Measurements from ENCODE around the gene TRPM3. TPM values are rescaled to one million over a fixed set of nuclear protein-coding genes. Genes with fewer than 3 reads are reported as not detected.

The TRPM3 gene
- total RNA-seq, 1 experiment from 2014 or later = not detected

- intact Hi-C loops (cut with micrococcal nuclease; ENCODE audit: unreplicated experiment) (no loop called here), in situ Hi-C loops (cut with HindIII; ENCODE audit: low pct_unique_long_range_greater_than_20kb, low sequenced_read_pairs) (no loop called here)
- no TSS peak for BruUV-seq (replicated peaks)
- H3K36me3 ChIP-seq (ENCODE audit: control insufficient read depth, insufficient read depth, low read length) = no peaks in the 10 kb centered on the region
- no peaks in the 10 kb centered on the region for H3K9me3 ChIP-seq (ENCODE audit: control insufficient read depth, insufficient read depth, low read depth, low read length)
- ATAC-seq (no peak), DNase-seq (ENCODE audit: low read depth, low spot score) (no peak)
- CTCF ChIA-PET = no interaction called here
- H3K27ac ChIP-seq (ENCODE audit: low read length) = no peak overlapping the region
- POLR2A ChIA-PET = no interaction called here
- H3K4me1 ChIP-seq (ENCODE audit: control insufficient read depth, insufficient read depth, low read length) = no peaks in the 10 kb centered on the region
- no peak overlapping the region for H3K4me3 ChIP-seq (ENCODE audit: low read depth in 2 of 2, low read length in 2 of 2)
- TF ChIP-seq TCF7L2 (IDR thresholded peaks at IDR 0.05; ENCODE audit: low read depth, low read length) (no peak), REST (IDR thresholded peaks at IDR 0.05; ENCODE audit: insufficient read depth in 1 of 2, low read depth in 2 of 2, low read length in 1 of 2) (no peak), SIN3A (IDR thresholded peaks at IDR 0.05; ENCODE audit: borderline replicate concordance, insufficient read depth, low read depth, low read length) (no peak), POLR2AphosphoS5 (IDR thresholded peaks at IDR 0.05; ENCODE audit: low read depth, low read length) (no peak), CTCF (IDR thresholded peaks at IDR 0.05) (no peak)
- H3K27me3 ChIP-seq (ENCODE audit: control insufficient read depth, insufficient read depth, low read length) = no peaks in the 10 kb centered on the region
These were observed 571.5 kb downstream of the TRPM3 start for GRCh38 chr9:70549926-70550325.

GRCh38 chr9:70542311-70542931, 579.0 kb downstream of the TRPM3 start:
- DNase-seq (ENCODE audit: low read depth, low spot score) (no peak), ATAC-seq (no peak)
- in situ Hi-C loops (cut with HindIII; ENCODE audit: low pct_unique_long_range_greater_than_20kb, low sequenced_read_pairs) = no loop called here
- no peaks in the 10 kb centered on the region for H3K27me3 ChIP-seq (ENCODE audit: control insufficient read depth, insufficient read depth, low read length)
- H3K4me1 ChIP-seq (ENCODE audit: control insufficient read depth, insufficient read depth, low read length) = no peaks in the 10 kb centered on the region
- no peak overlapping the region for H3K4me3 ChIP-seq (ENCODE audit: low read depth in 2 of 2, low read length in 2 of 2)
- intact Hi-C loops (cut with micrococcal nuclease; ENCODE audit: unreplicated experiment) = no loop called here
- H3K36me3 ChIP-seq (ENCODE audit: control insufficient read depth, insufficient read depth, low read length) = no peaks in the 10 kb centered on the region
- CTCF ChIA-PET = no interaction called here
- no peak overlapping the region for H3K27ac ChIP-seq (ENCODE audit: low read length)
- BruUV-seq (replicated peaks) = no TSS peak
- no peak for TF ChIP-seq CTCF (IDR thresholded peaks at IDR 0.05)
- TF ChIP-seq SIN3A (IDR thresholded peaks at IDR 0.05; ENCODE audit: borderline replicate concordance, insufficient read depth, low read depth, low read length) = no peak
- no peak for TF ChIP-seq REST (IDR thresholded peaks at IDR 0.05; ENCODE audit: insufficient read depth in 1 of 2, low read depth in 2 of 2, low read length in 1 of 2)
- TF ChIP-seq TCF7L2 (IDR thresholded peaks at IDR 0.05; ENCODE audit: low read depth, low read length) = no peak
- TF ChIP-seq POLR2AphosphoS5 (IDR thresholded peaks at IDR 0.05; ENCODE audit: low read depth, low read length) = no peak
- POLR2A ChIA-PET = no interaction called here
- no peaks in the 10 kb centered on the region for H3K9me3 ChIP-seq (ENCODE audit: control insufficient read depth, insufficient read depth, low read depth, low read length)

Measured in Panc1 (cell line).